Epithelial cell of umbilical artery (primary cell): ENCODE data around the gene ZNF892. TPM values are rescaled to one million over a fixed set of nuclear protein-coding genes. Genes with fewer than 3 reads are reported as not detected.

Source experiments
- total RNA-seq: library from RNA; depleted of rRNA; stranded (reverse); fragments of >200 nt; gene quantifications from 2 replicates; pipeline ENCODE4 v1.2.3, GENCODE V29; 2014

ZNF892 gene
- total RNA-seq = 3.6 and 9.6 TPM in 2 replicates

DNA sequence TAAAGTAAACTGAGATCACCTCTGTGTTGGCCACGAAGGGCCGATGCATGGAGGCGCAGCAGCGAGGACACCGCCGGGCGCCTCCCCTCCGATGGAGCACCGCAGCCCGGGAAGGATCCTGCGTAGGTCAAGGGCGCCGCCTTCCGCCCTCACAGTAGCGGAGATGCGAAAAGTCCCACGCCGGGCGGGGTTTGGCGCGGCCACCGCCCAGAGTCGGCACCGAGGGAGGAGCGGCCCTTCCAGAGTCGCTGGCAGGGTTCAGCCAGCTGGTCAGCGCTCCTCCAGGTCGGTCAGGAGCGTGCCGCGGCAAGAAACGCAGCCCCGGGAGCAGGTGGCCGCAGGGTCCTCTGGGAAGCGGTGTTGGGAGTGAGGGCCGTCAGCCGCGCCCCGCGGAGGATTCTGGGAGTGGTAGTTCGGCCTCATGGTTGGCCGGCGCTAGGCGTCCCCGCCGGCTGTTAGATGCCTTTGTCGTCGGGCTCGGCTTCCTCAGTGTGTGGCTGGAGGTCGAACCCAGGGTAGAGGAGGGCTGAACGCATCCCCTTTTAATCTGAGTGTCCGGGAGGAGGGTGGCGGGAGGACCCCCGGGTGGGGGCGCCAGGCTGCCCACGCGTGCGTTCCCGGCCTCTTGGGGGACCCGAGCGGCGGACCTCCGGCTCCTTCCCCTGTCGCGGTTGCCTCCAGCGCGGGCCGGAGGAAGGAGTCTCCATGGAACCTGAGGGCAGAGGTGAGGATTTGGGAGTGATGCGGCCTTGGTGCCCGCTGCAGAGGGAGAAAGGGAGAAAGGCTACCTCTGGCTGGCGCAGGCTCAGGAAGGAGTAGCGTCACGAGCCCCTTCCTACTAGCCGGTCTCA, at the start of gene ZNF892:
TSS of gene ZNF892 (plus strand) at position 411 of the 851 bp plus-strand sequence. CDS start at position 706, 295 bp downstream.

GRCh38 chr2:95159690-95160449, 47.5 kb upstream of the ZNF892 start, which contains the start of gene ZNF514:
Gene ZNF514 (minus strand): TSS chr2:95159848. CDS start chr2:95153253, 6,595 bp downstream.

DNA sequence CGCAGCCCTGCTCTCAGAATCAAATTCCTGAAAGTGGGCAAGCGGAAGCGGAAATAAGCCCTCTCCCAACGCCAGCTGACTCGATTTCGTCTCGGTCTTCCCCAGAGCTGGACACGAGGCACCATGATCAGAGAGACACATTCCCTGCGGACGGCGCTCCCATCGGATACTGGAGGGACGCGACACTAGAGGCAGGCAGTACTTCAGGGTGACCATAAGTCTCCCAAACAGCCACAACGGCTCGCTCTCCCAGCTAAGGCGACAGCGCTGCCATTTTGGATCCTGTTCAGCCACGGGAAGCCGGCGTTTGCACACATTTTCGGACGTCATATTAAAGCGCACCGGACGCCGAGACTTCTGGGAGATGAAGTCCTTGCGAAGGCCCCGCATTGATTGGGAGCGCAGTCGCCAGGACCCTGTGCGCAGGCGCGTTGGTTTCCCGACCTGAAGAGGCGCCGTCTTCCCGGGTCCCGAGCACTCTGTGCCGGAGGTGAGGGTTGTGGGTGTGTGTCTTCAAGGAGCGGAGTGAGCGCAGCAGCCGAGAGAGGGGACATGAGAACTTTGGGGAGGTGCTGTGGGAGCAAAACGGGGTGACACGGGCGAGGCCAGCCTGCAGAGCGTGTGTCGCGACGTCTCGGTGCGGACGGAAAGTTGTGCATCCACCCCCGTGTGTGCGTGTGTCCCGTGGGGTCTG, 41.8 kb upstream of the ZNF892 start, which contains the start of gene ZNF2:
TSS of gene ZNF2 (plus strand) at position 439 of the 694 bp plus-strand sequence. CDS start 10,418 bp downstream, outside the sequence.

Other genes with a start within 250 kb of the ZNF892 start
- not detected in 2 replicates for gene MAL, start 181.8 kb upstream of the ZNF892 start, total RNA-seq
- gene MRPS5, start 85.7 kb upstream of the ZNF892 start, total RNA-seq = 59.1 and 67.8 TPM in 2 replicates
- gene ZNF514, start 47.7 kb upstream of the ZNF892 start, total RNA-seq = 9.1 and 9.9 TPM in 2 replicates
- gene ZNF2, start 41.7 kb upstream of the ZNF892 start, total RNA-seq = 4.9 and 6.5 TPM in 2 replicates
- 0.30 and 0.65 TPM in 2 replicates for gene PROM2, start 66.9 kb downstream of the ZNF892 start, total RNA-seq
- 0.97 and 1.1 TPM in 2 replicates for gene KCNIP3, start 89.8 kb downstream of the ZNF892 start, total RNA-seq
- 42.2 and 56.4 TPM in 2 replicates for gene FAHD2A, start 195.2 kb downstream of the ZNF892 start, total RNA-seq